GM19395 (cell line): ENCODE results near the gene TAAR8.
"Not testable (repeated sequence)": the region's sequence is repeated elsewhere in the genome, so short reads cannot be mapped to it uniquely, and the experiment has no call there.

ENCODE experiments used
- ATAC-seq: cut with Tn5 transposase; IDR thresholded peaks from one replicate; pipeline ENCODE4 v1.9.1; 2021; ENCODE audit warnings: mild to moderate bottlenecking, moderate library complexity; ENCODE audit not compliant: unreplicated experiment

TAAR8 gene, protein sequence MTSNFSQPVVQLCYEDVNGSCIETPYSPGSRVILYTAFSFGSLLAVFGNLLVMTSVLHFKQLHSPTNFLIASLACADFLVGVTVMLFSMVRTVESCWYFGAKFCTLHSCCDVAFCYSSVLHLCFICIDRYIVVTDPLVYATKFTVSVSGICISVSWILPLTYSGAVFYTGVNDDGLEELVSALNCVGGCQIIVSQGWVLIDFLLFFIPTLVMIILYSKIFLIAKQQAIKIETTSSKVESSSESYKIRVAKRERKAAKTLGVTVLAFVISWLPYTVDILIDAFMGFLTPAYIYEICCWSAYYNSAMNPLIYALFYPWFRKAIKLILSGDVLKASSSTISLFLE

DNA sequence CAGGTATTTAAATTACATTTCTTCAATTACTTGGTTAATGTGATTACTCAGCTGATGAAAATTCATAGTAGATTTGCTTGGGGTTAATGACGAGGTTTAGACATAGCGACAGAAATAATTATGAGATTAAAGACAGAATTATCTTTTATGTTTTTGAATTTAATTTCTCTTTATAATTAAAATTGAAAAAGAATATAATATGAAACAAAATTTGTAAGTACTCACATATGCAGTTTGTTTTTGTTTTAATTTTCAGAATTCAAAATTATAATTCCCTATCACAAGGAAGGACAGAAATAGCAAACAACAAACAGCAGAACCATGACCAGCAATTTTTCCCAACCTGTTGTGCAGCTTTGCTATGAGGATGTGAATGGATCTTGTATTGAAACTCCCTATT, at the start of gene TAAR8:
Gene TAAR8 (plus strand): TSS at position 301 of the 400 bp plus-strand sequence. CDS start 21 bp downstream, at position 322.
- no peak for ATAC-seq

DNA sequence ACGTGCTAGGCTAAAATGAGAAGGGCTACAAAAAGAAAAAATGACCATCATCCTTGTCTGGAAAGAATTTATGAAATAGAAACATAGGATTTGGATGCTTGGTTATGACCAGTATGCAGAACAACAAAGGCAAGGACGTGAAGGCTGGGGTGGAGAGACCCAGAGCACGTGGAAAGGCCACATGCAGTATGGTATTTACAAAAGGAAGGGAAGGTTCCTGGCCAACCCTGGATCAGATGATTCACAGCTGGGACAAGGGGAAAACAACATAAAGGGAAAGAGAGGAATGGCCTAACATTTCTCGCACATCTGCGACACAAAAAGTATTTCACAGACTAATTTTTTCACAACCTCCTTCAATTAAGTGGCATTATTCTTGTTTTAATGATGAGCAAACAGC, 47.7 kb upstream of the TAAR8 start:
- ATAC-seq = no peak

DNA sequence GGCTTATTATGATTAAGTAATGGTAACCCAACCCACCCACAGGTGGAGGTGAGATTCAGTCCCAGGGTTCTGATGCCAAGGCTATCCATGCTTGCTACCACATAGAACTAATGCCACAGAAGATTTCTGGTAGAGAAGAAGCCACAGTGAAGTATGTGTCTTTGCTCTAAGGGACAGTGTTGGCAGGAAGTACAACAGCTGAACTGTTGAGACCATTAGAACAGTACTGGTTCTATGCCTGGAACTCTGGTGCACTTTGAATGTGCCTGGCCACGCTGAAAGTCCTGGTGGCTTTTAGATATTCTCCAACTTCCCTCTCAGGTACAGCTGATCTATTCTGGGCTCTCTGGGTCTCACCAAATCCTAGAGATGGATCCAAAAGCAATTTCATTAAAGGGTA, 47.3 kb upstream of the TAAR8 start:
- peak; percentile 59 for ATAC-seq

DNA sequence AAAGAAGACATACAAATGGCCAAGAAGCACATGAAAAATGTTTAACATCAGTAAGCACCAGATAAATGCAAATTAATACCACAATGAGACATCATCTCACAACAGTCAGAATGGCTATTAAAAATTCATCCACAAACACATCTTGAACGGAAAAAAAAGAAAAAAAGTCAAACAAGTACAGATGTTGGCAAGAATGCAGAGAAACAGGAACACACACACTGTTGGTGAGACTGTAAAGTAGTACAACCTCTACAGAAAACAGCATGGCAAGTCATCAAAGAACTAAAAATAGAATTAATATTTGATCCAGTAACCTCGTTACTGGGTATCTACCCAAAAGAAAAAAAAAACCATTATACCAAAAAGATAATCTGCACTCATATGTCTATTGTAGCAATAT, 46.0 kb upstream of the TAAR8 start:
- no peak for ATAC-seq

DNA sequence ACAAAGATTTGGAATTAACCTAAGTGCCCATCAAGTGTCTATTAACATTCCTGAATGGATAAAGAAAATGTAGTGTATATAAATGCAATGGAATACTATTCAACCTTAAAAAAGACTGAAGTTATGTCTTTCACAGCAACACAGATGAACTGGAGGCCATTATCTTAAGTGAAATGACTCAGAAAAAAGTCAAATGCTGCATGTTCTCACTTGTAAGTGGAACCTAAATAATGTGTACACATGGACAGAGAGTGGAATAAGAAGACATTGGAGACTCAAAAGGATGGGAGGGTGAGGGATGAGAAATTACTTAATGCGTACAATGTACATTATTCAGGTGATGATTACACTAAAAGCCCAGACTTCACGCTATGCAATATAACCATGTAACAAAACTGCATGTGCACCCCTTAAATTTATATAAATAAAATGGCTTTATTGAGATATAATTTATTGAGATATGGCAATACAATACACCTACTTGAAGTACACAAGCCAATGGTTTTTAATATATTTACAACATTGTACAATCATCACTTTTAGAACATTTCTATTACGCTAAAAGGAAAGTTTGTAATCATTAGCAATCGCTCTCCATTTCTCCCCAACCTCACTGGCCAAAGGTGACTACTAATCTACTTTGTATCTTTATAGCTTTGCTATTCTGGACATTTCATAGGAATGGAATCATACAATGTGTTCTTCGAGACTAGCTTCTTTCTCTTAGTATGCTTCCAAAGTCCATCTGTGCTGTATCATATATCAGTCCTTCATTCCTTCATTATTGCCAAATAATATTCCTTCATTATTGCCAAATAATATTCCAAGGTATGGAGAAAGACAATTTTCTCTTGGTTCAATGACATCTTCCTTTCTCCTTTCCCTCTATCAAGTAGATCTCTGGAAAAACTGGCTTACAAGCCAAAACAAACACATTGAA, 45.3 kb upstream of the TAAR8 start:
- no peak for ATAC-seq

DNA sequence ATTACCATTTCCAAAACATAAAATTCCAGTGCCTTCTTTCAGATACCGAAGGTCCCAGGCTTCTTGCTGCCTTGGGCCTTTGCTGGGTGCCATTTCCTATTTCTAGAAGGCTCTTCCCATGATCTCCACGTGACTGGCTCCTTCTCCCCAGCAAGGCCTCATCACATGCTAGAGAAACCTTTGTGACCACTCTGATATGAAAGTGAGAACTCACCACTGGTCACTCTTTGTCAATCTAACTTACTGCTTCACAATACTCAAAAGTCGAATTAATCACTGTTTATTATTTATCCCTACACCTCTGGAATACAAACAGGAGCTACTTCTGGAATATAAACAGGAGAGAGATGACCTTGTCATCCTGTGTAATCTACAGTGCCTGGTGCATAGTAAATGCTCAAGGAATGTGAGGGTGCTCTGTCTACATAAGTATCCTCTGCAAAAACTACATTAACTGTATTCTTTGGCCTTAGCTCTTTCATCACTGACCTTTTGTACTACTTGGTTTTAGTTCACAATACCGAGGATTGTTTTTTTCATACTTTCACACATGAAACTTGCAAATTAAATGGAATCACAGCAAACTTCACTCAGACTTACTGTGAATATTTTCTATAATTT, 41.2 kb upstream of the TAAR8 start:
- ATAC-seq = peak; percentile 22

DNA sequence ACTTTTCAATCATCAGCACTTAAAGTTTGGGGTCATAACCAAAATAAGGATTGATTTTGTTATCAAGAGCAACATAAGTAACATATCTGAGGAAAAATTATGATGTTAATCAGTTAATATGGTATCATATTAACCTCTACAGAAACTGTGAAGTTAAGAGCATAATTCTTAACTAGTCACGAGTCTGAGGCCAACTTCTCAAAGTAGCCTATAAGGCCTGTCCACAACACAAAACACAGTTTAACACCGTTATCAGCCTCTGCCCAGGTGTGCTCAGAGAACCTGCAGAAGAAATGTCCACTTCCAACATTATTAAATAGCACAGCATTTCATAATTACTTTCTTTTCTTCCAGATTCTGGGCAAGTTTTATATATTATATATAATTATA, 40.6 kb upstream of the TAAR8 start:
- peak; percentile 17 for ATAC-seq

DNA sequence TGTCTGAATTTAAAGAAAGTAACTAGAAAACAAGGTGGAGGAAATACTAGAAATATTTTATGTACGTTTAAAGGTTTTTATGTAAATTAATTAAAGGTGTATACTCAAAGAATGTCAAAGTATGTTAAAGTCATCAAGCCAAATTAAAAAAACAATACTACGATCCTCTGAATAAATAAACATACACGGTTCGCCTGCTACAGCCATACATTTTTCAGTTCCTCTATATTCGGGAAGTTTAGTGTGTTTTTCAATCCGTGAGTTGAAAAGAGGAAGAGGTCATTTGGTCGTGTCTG, 40.2 kb upstream of the TAAR8 start:
- ATAC-seq = no peak

DNA sequence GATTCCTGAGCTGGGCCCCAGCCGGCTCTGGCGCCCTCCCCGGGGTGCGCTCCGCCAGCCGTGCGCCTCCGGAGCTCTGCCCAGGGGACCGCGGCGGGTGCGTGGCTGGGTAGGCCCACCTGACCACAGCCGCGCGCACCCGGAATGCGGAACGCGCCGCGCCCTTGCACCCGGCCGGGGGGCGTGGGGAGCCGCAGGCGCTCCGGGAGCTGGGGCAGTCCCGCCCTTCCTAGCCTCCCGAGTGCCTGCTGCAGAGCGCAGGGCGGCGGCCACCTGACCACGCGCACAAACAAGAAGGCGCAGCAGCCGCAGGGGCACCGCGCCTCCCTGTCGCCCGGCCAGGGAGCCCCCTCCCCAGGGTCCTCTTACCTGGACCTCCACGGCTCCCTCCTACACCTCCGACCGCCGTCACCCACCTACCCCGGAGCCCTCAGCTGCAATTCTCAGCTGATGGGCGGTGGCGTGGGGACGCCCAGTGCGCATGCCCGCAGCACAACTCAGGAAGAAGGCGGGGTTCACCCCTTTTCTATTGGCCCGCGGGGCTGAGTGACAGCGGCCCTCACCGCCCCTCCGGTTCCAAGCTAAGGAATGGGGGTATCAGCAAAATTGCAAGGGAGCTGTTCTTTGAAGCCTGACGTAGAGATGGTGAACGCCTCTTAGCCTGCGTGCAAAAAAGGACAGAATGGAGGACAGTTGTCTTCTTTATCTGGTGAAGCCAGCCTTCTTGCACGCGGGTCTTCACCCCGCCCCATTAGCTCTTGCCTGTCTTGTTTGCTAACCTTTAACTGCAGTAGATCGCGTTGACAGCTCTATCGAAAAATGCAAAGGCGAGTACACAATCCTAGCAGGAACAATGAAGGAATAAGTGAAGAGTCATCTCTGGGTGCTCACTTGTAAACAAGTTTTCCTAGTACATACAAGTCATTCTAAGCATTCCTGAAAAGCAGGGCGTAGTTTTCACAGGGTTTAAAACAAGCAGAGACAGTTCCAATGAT, 39.5 kb upstream of the TAAR8 start, which contains the start of gene STX7:
Gene STX7 (minus strand): TSS at position 479 of the 995 bp plus-strand sequence. CDS start 9,586 bp downstream, outside the sequence.
- peak; percentile 92 for ATAC-seq

DNA sequence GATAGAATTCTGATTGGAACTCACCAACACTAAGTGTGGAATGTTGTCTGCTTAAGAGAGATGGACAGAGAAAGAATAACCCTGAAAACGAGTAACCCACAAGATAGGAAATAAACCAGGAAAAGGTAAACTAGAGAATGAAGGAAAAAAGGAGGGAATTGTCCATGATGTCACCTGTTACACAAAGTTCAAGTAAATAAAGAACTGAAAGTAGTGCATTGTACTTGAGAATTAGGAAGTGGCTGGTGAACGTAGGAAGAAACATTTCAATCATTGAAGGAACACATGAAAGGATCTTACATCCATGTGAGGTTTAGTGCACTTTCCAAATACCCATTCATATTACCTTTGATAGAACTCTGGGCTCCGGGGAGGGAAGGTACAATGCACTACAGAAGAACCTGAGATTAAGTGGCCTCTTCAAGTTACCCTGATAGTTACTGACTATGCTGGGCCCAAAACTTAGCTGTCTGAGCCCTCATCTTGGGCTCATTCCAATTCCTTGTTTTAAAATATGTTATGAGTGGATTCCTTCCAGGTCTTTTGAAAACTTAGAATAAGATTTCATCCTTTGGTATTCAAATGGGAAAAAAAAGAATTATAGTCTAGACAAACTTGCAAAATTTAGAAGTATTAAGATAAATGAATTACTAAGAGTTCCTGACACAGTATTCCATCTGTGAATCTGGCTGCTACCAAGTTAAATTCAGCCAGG, 38.5 kb upstream of the TAAR8 start:
- no peak for ATAC-seq

DNA sequence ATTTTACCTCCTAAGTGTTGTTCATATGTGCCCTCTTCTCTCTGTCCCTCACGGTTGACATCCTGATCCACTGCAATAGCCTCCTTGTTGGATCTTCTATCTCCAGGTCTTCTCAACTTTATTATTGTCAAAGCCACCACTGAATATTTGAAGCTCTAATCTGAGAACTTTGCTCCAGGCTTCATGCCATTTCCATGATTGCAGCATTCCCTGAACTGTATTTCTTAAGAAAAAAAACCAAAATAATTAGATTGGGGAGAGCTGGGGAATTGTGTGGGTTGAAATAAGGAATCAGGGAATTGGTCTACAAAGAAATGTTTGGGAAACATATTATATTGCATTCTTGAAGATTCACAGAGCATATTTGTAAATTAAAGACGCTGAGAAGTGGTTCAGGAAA, 37.1 kb upstream of the TAAR8 start:
- ATAC-seq = no peak

DNA sequence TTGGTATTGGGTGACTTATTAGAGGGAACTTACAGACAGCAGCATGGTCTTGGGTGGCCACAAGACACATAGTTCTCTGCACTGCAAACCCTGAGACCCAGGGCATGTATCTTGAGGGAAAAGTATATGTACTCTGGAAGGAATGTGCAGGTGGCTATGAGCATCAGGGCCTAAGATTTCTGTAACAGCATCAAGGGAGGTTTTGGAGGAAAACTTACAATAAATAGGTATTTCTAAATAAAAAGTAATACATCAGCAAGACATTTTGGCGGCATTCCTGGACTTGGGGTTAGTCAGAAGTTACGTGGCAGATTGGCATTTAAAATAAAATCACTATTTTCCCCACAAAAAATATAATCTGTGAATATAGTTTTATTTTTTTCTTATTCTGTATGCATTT, 31.5 kb upstream of the TAAR8 start:
- ATAC-seq = no peak

DNA sequence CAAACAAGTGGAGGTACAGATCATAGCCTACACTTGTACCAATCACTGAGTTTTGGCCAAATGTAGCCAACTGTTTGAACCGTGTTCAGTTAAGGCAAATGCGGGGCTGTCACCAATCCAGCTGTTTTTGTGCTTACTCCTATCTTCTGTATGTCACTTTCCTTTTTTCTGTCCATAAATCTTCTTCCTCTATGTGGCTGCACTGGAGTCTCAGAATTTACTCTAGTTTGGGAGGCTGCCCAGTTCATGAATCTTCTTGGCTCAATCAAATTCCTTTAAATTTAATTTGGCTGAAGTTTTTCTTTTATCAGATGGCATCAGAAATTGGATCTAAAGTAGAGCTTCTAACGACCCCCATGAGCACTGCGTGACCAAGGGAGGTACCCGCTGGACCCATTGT, 27.8 kb upstream of the TAAR8 start:
- no peak for ATAC-seq

DNA sequence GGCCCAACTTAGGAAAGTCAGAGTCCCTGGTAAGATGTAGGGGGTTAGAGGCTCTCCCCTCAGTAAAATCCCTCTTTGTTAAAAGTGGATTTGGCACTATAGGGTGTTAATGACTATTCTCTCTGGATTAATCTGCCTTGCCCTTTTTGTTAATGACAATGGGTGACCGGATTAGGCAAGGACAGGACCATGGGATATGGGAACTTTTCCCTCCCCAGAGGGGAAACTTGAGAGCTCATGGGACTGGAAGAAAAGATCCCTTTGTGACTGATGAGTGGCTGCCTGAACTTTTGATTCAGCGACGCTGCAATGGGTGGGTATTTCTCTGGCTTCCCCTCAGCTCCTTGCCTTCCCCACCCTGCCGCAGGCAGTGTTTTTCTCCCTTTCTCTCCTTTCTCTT, 26.6 kb upstream of the TAAR8 start:
- ATAC-seq = no peak

DNA sequence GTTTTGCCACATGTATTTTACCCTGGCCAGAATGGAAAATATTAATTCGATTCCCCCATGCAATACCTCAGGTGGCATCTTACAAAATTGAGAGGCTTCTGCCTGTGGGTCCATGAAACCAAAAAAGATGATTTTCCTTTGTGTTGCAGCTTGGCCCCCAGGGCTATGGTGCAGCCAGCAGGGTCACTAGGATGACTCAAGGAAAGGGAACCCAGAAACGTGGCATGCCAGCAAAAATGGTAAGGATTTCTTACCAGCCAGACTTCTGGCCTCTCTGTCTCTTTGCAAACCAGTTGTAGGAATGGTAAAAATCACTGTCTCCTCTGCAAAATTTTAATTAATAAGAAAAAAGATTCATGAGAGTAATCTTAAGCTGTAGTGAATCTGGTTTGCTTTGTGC, 26.0 kb upstream of the TAAR8 start:
- ATAC-seq = no peak

DNA sequence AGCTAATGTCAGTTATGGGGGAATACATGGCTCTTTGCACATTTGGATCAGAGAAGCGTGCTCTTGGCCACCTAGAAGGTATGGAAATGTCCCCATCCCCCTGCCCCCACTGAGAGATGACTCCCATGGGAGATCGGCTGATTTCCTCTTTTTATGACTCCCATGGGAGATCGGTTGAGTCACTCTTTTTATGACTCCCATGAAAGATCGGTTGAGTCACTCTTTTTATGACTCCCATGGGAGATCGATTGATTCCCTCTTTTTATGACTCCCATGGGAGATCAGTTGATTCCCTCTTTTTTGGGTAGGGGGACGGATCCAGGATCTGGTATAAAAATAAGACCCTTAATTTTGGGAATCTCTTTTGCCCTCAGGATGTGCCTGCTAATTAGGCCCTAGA, 24.7 kb upstream of the TAAR8 start:
- no peak for ATAC-seq

DNA sequence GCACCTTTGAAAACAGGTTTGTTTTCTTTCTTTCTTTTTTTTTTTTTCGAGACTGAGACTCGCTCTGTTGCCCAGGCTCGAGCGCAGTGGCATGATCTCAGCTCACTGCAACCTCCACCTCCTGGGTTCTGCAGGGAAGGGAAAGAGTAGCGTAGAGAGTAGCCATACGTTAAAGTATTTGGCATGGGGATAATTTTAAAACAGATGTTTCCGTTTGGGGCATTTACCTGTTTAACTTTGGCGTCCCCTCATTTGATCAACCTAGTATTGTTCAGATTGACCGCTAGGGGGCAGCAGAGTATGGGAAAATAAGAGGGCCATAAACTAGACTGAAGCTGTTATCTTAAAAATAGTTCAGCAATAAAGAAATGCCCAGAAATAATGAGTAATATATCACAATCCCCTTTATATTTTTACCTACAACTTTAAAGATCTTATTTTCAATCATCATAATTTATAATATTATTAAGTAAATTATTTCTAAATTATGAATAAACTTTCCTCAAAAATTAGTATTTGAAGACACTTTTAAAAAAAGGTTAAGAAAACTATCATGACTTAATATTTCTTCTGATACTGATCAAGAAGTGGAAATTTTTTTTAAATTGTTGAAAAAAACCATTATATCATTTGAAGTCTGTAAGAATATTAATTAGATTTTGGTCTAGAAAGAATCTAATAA, 22.0 kb upstream of the TAAR8 start:
- peak; percentile 97 for ATAC-seq

DNA sequence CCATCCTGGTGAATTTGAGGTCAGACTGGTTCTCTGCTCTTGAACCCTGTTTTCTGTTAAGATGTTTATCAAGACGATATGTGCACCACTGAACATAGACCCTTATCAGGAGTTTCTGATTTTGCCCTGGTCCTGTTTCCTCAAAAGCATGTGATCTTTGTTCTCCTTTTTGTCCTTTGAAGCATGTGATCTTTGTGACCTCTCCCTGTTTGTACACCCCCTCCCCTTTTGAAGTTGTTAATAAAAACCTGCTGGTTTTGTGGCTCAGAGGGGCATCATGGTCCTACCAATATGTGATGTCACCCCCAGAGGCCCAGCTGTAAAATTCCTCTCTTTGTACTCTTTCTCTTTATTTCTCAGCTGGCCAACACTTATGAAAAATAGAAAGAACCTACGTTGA, 17.9 kb upstream of the TAAR8 start:
- not testable (repeated sequence) for ATAC-seq

DNA sequence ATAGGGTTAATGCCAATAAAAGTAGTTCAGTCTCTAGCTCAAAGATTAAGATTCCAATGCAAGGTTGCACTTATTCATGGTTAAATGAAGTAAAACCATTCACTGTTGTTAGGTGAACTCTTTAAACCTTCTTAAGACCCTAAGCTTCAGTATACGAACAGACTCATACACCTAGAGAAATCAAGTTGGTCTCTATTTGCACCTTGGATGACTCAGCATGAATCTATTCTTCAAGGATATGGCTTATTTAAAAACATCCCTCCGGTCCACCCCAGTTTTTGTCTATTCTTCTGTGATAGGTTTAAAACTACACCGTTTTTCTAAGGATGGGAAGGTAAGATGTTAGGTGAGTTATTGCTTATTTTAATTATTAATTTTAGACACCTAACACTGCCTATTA, 15.3 kb upstream of the TAAR8 start:
- no peak for ATAC-seq
